SK-N-DZ (cell line): ENCODE results near the gene ADAM17.

Experiments
- DNase-seq: peaks from one replicate; pipeline ENCODE4 v3.0.0-alpha.2; 2015; ENCODE audit warnings: low spot score

Gene ADAM17

GRCh38 chr2:9472511-9472910, 83.1 kb downstream of the ADAM17 start:
- DNase-seq = no peak

GRCh38 chr2:9471206-9471605, 84.4 kb downstream of the ADAM17 start:
- no peak for DNase-seq

GRCh38 chr2:9467687-9468086, 87.9 kb downstream of the ADAM17 start:
- DNase-seq = no peak

GRCh38 chr2:9466147-9466683, 89.4 kb downstream of the ADAM17 start:
- no peak for DNase-seq

- no peak for DNase-seq
These were observed 90.5 kb downstream of the ADAM17 start for GRCh38 chr2:9465170-9465569.

- no peak for DNase-seq
These were observed 92.0 kb downstream of the ADAM17 start for GRCh38 chr2:9463698-9464034.

- no peak for DNase-seq
These were observed 92.5 kb downstream of the ADAM17 start for GRCh38 chr2:9462886-9463697.

GRCh38 chr2:9462313-9462712, 93.3 kb downstream of the ADAM17 start:
- DNase-seq = no peak

GRCh38 chr2:9461079-9461478, 94.6 kb downstream of the ADAM17 start:
- no peak for DNase-seq

- DNase-seq = no peak
These were observed 95.1 kb downstream of the ADAM17 start for GRCh38 chr2:9460441-9461017.

- DNase-seq = no peak
These were observed 104.4 kb downstream of the ADAM17 start for GRCh38 chr2:9451231-9451630.

GRCh38 chr2:9445089-9445488, 110.5 kb downstream of the ADAM17 start:
- no peak for DNase-seq

- no peak for DNase-seq
These were observed 112.1 kb downstream of the ADAM17 start for GRCh38 chr2:9443526-9443925.

- no peak for DNase-seq
These were observed 114.1 kb downstream of the ADAM17 start for GRCh38 chr2:9441556-9441955.

- no peak for DNase-seq
These were observed 115.4 kb downstream of the ADAM17 start for GRCh38 chr2:9440058-9440727.

- DNase-seq = no peak
These were observed 116.1 kb downstream of the ADAM17 start for GRCh38 chr2:9439536-9439935.
